ENCODE results near the gene SLC26A5.
A peak's percentile ranks its signal among the peaks of the same experiment; 100 is the strongest.

The SLC26A5 gene

GRCh38 chr7:103347507-103348267 lies 98.3 kb downstream of the SLC26A5 start, which contains the start of gene PSMC2:
Gene PSMC2, plus strand, starts transcription at chr7:103347643. Its CDS starts 69 bp downstream, at chr7:103347712.
- peak within 1 kb of the TSS; percentile 87 for H3K4me2 ChIP-seq (ENCODE audit: low read depth, low read length, poor library complexity, severe bottlenecking)
- H3K9me2 ChIP-seq (replicated peaks; ENCODE audit: low read depth, low read length), result no peaks in the 10 kb centered on the region
- no peaks in the 10 kb centered on the region for H3K9me3 ChIP-seq (ENCODE audit: insufficient read depth, low read depth, low read length)
- TF ChIP-seq EZH2phosphoT487 (IDR thresholded peaks at IDR 0.05; ENCODE audit: borderline replicate concordance) (no peak), CTCF (conservative IDR thresholded peaks at IDR 0.05; ENCODE audit: low read length) (no peak)
- H3K36me3 ChIP-seq (ENCODE audit: insufficient read depth, low read length), result peaks cover 2% of the 10 kb centered on the region; the same call in 1 of the 2 replicates
- peak within 1 kb of the TSS; percentile 95 for H3K4me3 ChIP-seq (ENCODE audit: low read length, poor library complexity, severe bottlenecking)
- H3K79me2 ChIP-seq (ENCODE audit: insufficient read depth, low read length), result peaks cover 77% of the 10 kb centered on the region
- H3K27me3 ChIP-seq (ENCODE audit: insufficient read depth, low read length, poor library complexity, severe bottlenecking), result no peaks in the 10 kb centered on the region
- peak within 1 kb of the TSS; percentile 85 for H3K9ac ChIP-seq (ENCODE audit: low read depth, low read length, poor library complexity, severe bottlenecking)
- H3F3A ChIP-seq (ENCODE audit: low read depth), result no peaks in the 10 kb centered on the region
- H3K4me1 ChIP-seq (ENCODE audit: insufficient read depth, low read length, poor library complexity, severe bottlenecking), result peaks cover 50% of the 10 kb centered on the region
- H2AFZ ChIP-seq (ENCODE audit: low read length), result peak within 1 kb of the TSS; percentile 95
- H4K20me1 ChIP-seq (ENCODE audit: insufficient read depth, low read length, poor library complexity, severe bottlenecking), result peaks cover 42% of the 10 kb centered on the region

- Histone ChIP-seq H3K9ac (ENCODE audit: low read depth, low read length, poor library complexity, severe bottlenecking) (no peak overlapping the region), H3K9me3 (ENCODE audit: insufficient read depth, low read depth, low read length) (no peaks in the 10 kb centered on the region), H3K4me1 (ENCODE audit: insufficient read depth, low read length, poor library complexity, severe bottlenecking) (peaks cover 49% of the 10 kb centered on the region), H3K36me3 (ENCODE audit: insufficient read depth, low read length) (no peaks in the 10 kb centered on the region), H2AFZ (ENCODE audit: low read length) (no peak overlapping the region), H3F3A (ENCODE audit: low read depth) (no peaks in the 10 kb centered on the region), H3K9me2 (replicated peaks; ENCODE audit: low read depth, low read length) (no peaks in the 10 kb centered on the region), H3K79me2 (ENCODE audit: insufficient read depth, low read length) (peaks cover 79% of the 10 kb centered on the region), H3K27me3 (ENCODE audit: insufficient read depth, low read length, poor library complexity, severe bottlenecking) (no peaks in the 10 kb centered on the region), H3K4me2 (ENCODE audit: low read depth, low read length, poor library complexity, severe bottlenecking) (peak overlapping the region; percentile 87), H4K20me1 (ENCODE audit: insufficient read depth, low read length, poor library complexity, severe bottlenecking) (peaks cover 41% of the 10 kb centered on the region), H3K4me3 (ENCODE audit: low read length, poor library complexity, severe bottlenecking) (peak overlapping the region; percentile 95)
- no peak for TF ChIP-seq CTCF (conservative IDR thresholded peaks at IDR 0.05; ENCODE audit: low read length)
- no peak for TF ChIP-seq EZH2phosphoT487 (IDR thresholded peaks at IDR 0.05; ENCODE audit: borderline replicate concordance)
Measured at GRCh38 chr7:103346396-103346795, 99.6 kb downstream of the SLC26A5 start.

GRCh38 chr7:103344453-103345149 lies 101.4 kb downstream of the SLC26A5 start, which contains the start of gene DNAJC2:
Gene DNAJC2, minus strand, starts transcription at chr7:103344767. Its CDS starts 145 bp downstream, at chr7:103344622.
- peak within 1 kb of the TSS; percentile 86 for H3K9ac ChIP-seq (ENCODE audit: low read depth, low read length, poor library complexity, severe bottlenecking)
- peaks cover 37% of the 10 kb centered on the region for H4K20me1 ChIP-seq (ENCODE audit: insufficient read depth, low read length, poor library complexity, severe bottlenecking)
- peak within 1 kb of the TSS; percentile 89 for H3K4me3 ChIP-seq (ENCODE audit: low read length, poor library complexity, severe bottlenecking)
- TF ChIP-seq CTCF (conservative IDR thresholded peaks at IDR 0.05; ENCODE audit: low read length) (no peak), EZH2phosphoT487 (IDR thresholded peaks at IDR 0.05; ENCODE audit: borderline replicate concordance) (no peak)
- peaks cover 5% of the 10 kb centered on the region; the same call in 1 of the 2 replicates for H3K36me3 ChIP-seq (ENCODE audit: insufficient read depth, low read length)
- H3K27me3 ChIP-seq (ENCODE audit: insufficient read depth, low read length, poor library complexity, severe bottlenecking), result no peaks in the 10 kb centered on the region
- H3K9me3 ChIP-seq (ENCODE audit: insufficient read depth, low read depth, low read length), result no peaks in the 10 kb centered on the region
- H3K79me2 ChIP-seq (ENCODE audit: insufficient read depth, low read length), result peaks cover 78% of the 10 kb centered on the region
- H3K4me2 ChIP-seq (ENCODE audit: low read depth, low read length, poor library complexity, severe bottlenecking), result peak within 1 kb of the TSS; percentile 90
- H3K9me2 ChIP-seq (replicated peaks; ENCODE audit: low read depth, low read length), result no peaks in the 10 kb centered on the region
- peak within 1 kb of the TSS; percentile 100 for H2AFZ ChIP-seq (ENCODE audit: low read length)
- H3F3A ChIP-seq (ENCODE audit: low read depth), result no peaks in the 10 kb centered on the region
- H3K4me1 ChIP-seq (ENCODE audit: insufficient read depth, low read length, poor library complexity, severe bottlenecking), result peaks cover 46% of the 10 kb centered on the region

Data from Loucy (cell line).